ENCODE results near the gene ATG9A.

- TF ChIP-seq CTCF (IDR thresholded peaks at IDR 0.05; ENCODE audit: control extremely low read depth in 1 of 3, insufficient read depth in 1 of 3, low read depth in 1 of 3, low read length in 3 of 3) = no peak
- TF ChIP-seq USF2 (IDR thresholded peaks at IDR 0.05; ENCODE audit: low read length) = no peak
- no peak for TF ChIP-seq BRCA1 (IDR thresholded peaks at IDR 0.05; ENCODE audit: low read depth, low read length)
- TF ChIP-seq PHF8 (conservative IDR thresholded peaks at IDR 0.05; ENCODE audit: low read depth, low read length) = no peak
- no peak for TF ChIP-seq EP300 (IDR thresholded peaks at IDR 0.05; ENCODE audit: borderline replicate concordance in 1 of 2, low read depth in 2 of 2, low read length in 2 of 2)
- TF ChIP-seq MAX (IDR thresholded peaks at IDR 0.05) = no peak
- no peak for TF ChIP-seq EZH2 (IDR thresholded peaks at IDR 0.05; ENCODE audit: low read depth, low read length, severe bottlenecking)
- TF ChIP-seq JUN (IDR thresholded peaks at IDR 0.05; ENCODE audit: low read depth, low read length) = no peak
- TF ChIP-seq RNF2 (IDR thresholded peaks at IDR 0.05; ENCODE audit: borderline replicate concordance, low read depth, low read length, missing control alignments, poor library complexity, severe bottlenecking) = no peak
- TF ChIP-seq POLR2A (IDR thresholded peaks at IDR 0.05; ENCODE audit: control extremely low read depth in 1 of 2, low read depth in 2 of 2, low read length in 2 of 2) = no peak
- TF ChIP-seq HDAC6 (IDR thresholded peaks at IDR 0.05; ENCODE audit: low read depth, low read length) = no peak
- no peak for TF ChIP-seq EGR1 (IDR thresholded peaks at IDR 0.05; ENCODE audit: borderline replicate concordance, low read depth, low read length)
- no peak for TF ChIP-seq CHD2 (IDR thresholded peaks at IDR 0.05; ENCODE audit: low read length)
- TF ChIP-seq E2F6 (IDR thresholded peaks at IDR 0.05) = no peak
These were observed 41.6 kb upstream of the ATG9A start for GRCh38 chr2:219271021-219271420.
